Measurements from ENCODE around the gene ADAMTS10. TPM values are rescaled to one million over a fixed set of nuclear protein-coding genes. Genes with fewer than 3 reads are reported as not detected.

The ADAMTS10 gene
- total RNA-seq, result 6.3 and 10.2 TPM in 2 replicates

DNA sequence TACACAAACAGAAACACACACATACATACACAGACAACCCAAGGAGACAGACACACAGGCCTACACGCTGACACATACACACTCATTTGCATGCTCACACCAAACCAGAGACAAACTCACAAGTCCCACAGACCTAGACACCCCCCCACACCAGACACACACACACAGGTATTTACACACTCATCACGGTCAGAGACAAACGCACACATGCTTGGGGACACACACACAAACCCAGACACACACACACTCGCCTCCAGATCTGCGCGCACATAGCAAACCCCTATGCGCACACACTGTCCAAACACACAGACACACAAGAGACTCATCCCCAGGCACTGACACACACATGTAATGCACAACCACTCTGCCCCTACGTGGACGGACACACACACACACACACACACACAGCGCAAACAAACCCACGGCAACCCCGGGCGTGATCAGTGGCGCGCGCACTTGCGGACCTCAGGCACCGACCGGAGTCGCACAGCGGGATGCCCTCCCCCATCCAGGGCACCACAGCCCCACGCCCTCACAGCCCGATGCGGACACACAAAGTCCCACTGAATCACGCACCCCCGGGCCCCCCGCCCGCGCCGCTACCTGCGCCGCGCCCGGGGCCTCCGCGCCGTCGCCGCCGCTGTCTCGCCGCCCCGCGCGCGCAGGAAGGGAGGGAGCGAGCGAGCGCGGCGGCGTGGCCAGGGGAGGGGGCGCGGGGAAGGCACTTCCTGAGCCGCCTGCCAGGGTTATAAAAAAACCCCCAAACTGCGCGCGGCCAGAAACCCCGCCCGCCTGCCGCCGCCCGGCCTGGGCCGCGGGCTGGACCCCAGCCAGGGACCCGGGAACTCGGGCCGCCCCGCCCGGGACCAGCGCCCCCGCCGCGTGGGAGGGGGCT, at the start of gene ADAMTS10:
Gene ADAMTS10 (minus strand): TSS at position 675 of the 895 bp plus-strand sequence. CDS start 5,005 bp downstream, outside the sequence.

DNA sequence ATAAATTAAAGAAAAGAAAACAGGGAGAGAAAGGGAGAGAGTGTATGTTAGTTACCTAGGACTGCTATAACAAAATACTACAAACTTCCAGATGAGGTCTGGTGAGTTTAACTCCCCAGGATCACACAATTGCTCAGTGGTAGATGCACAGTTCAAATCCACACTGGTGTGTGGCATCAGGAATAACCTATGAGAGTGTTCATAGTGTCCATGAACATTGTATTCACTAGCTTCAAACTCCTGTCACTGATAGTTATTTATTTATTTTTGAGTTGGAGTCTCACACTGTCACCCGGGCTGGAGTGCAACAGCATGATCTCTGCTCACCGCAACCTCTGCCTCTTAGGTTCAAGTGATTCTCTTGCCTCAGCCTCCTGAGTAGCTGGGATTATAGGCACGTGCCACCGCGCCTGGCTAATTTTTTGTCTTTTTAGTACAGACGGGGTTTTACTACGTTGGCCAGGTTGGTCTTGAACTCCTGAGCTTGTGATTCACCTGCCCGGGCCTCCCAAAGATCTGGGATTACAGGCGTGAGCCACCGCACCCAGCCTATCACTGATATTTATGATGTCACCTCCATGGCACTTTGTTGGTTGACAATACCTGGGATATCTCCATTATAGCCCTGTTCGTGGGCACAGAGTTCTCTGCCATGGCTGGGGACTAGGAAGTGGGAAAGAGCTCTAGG, 19.6 kb upstream of the ADAMTS10 start, which contains the start of gene NFILZ:
Gene NFILZ (plus strand): TSS at position 638 of the 688 bp plus-strand sequence. CDS start 46,133 bp downstream, outside the sequence.

GRCh38 chr19:8577247-8577646, 33.3 kb downstream of the ADAMTS10 start, which contains the start of gene MYO1F:
TSS of gene MYO1F (minus strand) at chr19:8577442. CDS start at chr19:8577309, 133 bp downstream.

Other genes starting within 250 kb of the ADAMTS10 start
- 1.1 and 7.9 TPM in 2 replicates for gene ANGPTL4, start 246.6 kb downstream of the ADAMTS10 start, total RNA-seq
- gene RAB11B, start 220.4 kb downstream of the ADAMTS10 start, total RNA-seq, result 43.0 and 47.0 TPM in 2 replicates
- gene MARCHF2, start 197.4 kb downstream of the ADAMTS10 start, total RNA-seq, result 51.6 and 79.5 TPM in 2 replicates
- gene HNRNPM, start 165.7 kb downstream of the ADAMTS10 start, total RNA-seq, result 35.3 and 39.4 TPM in 2 replicates
- gene PRAM1, start 108.1 kb downstream of the ADAMTS10 start, total RNA-seq, result not detected in 2 replicates
- gene ZNF414, start 96.5 kb downstream of the ADAMTS10 start, total RNA-seq, result 2.8 and 4.4 TPM in 2 replicates
- gene MYO1F, start 33.3 kb downstream of the ADAMTS10 start, total RNA-seq, result 0.14 and 0.37 TPM in 2 replicates
- not detected in 2 replicates for gene NFILZ, start 19.9 kb upstream of the ADAMTS10 start, total RNA-seq
- gene ACTL9, start 88.1 kb upstream of the ADAMTS10 start, total RNA-seq, result not detected in 2 replicates
- not detected in 2 replicates for gene OR2Z1, start 110.9 kb upstream of the ADAMTS10 start, total RNA-seq
- 18.6 and 21.8 TPM in 2 replicates for gene ZNF558, start 221.6 kb upstream of the ADAMTS10 start, total RNA-seq
- not detected in 2 replicates for gene MBD3L1, start 221.7 kb upstream of the ADAMTS10 start, total RNA-seq